ENCODE results near the gene EXD3. TPM values are rescaled to one million over a fixed set of nuclear protein-coding genes. Genes with fewer than 3 reads are reported as not detected.

The EXD3 gene
- total and polyA plus RNA-seq, 9 of the 15 experiments (the other 6 are each of a cell fraction or from before 2014, with no cell fraction given), result 0.29 to 12.5 (median 3.9) TPM

- TF ChIP-seq CREB1 (IDR thresholded peaks at IDR 0.05), result no peak
- TF ChIP-seq CREB1 (CRISPR knock-in tag; IDR thresholded peaks at IDR 0.05), result peak; percentile 58; the same call in 1 of the 2 replicates
Observed at GRCh38 chr9:137286975-137287383, 136.0 kb downstream of the EXD3 start (continued).

DNA sequence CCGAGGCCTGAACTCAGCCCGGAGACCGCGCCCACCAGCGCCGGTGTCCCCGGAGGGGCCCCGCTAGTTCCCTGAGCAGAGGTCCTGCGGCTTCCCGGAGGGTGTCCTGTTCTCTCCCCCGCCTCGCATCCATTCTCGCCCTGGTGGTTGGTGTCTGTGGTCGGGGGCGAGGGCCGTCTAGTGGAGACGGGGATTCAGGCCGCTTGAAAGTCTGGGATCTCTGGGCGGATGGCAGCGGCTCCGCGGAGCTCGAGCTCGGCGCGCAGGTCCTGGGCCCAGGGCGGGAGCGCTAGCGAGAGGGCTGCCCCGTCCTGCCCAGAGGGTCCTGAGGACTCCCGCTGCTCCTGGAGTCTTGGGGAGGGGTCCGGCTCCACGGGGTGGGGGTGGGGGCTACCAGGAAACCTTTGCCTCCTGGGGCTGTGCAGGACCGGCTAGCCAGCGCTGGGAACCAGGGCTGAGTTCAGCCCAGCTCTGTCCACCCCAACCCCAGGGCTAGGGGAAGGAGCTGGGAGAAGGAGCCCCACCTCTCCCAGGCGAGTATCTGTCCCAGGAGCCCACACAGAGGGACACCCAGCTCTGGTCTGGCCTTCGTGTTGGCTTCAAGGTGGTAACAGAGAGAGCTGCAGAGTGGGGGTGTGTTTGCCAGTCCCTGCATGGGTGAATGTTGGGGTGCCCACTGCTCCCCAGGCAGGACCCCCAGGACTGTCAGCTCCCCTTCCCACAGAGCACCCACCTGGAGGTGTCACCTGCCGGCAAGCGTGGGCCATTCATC is 141.4 kb downstream of the EXD3 start:
- in situ Hi-C loops (cut with MboI) (no loop called here), intact Hi-C loops (cut with micrococcal nuclease) (no loop called here)
- 96% methylated on average over 26 of the region's 39 CpGs for WGBS (ENCODE audit: insufficient coverage, low coverage, missing lambda C conversion rate)
- peaks cover 44% of the 10 kb centered on the region; the same call in 1 of the 3 replicates for H3K36me3 ChIP-seq (ENCODE audit: control insufficient read depth, insufficient read depth, low read length)
- FAIRE-seq (no peak), ATAC-seq (no peak), DNase-seq (ENCODE audit: extremely low read depth in 1 of 4, low spot score in 3 of 4) (no peak)
- H2AFZ ChIP-seq (ENCODE audit: low read depth, low read length), result no peak overlapping the region
- POLR2A ChIA-PET, result interaction anchor here (0.6 to 1.2 kb wide), 4 partner anchors 8 to 480 kb away, joined by 3 to 4 read pairs (median 4); no protein-coding TSS in a partner anchor
- H3K27ac ChIP-seq (ENCODE audit: extremely low read depth, low read depth, low read length), result no peak overlapping the region
- peak overlapping the region in 1 of 2 experiments; percentile 58; a peak in 2 of 4 replicates for H3K9ac ChIP-seq (ENCODE audit: insufficient read depth in 1 of 2, low read depth in 2 of 2, low read length in 2 of 2)
- BruUV-seq (replicated peaks), result no TSS peak
- peaks cover 8 to 54% of the 10 kb centered on the region in 2 experiments for H3K4me1 ChIP-seq (replicated peaks in 1 of 2; ENCODE audit: control insufficient read depth in 2 of 2, insufficient read depth in 2 of 2, low read length in 2 of 2)
- TF ChIP-seq SMAD1 (IDR thresholded peaks at IDR 0.05; ENCODE audit: low read depth, low read length, partially characterized antibody) (no peak), NFXL1 (CRISPR knock-in tag; IDR thresholded peaks at IDR 0.05) (no peak), IFI16 (CRISPR knock-in tag; IDR thresholded peaks at IDR 0.05) (no peak), WHSC1 (IDR thresholded peaks at IDR 0.05; ENCODE audit: low read length) (no peak), KAT7 (CRISPR knock-in tag; IDR thresholded peaks at IDR 0.05; ENCODE audit: borderline replicate concordance) (no peak), RBFOX2 (IDR thresholded peaks at IDR 0.05; ENCODE audit: low read depth, low read length) (peak; percentile 64), ZNF239 (CRISPR knock-in tag; IDR thresholded peaks at IDR 0.05) (no peak), ADNP (tag; IDR thresholded peaks at IDR 0.05) (no peak), CBX5 (IDR thresholded peaks at IDR 0.05; ENCODE audit: borderline replicate concordance, low read depth) (no peak), POLR2G (IDR thresholded peaks at IDR 0.05; ENCODE audit: low read depth, low read length) (peak; percentile 67; the same call in 1 of the 2 replicates), SRSF7 (optimal IDR thresholded peaks at IDR 0.05; ENCODE audit: low read depth, low read length) (no peak), SNAPC5 (CRISPR knock-in tag; IDR thresholded peaks at IDR 0.05) (no peak)
- TF ChIP-seq, protein P1, sequence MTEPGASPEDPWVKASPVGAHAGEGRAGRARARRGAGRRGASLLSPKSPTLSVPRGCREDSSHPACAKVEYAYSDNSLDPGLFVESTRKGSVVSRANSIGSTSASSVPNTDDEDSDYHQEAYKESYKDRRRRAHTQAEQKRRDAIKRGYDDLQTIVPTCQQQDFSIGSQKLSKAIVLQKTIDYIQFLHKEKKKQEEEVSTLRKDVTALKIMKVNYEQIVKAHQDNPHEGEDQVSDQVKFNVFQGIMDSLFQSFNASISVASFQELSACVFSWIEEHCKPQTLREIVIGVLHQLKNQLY (CRISPR knock-in tag; conservative IDR thresholded peaks at IDR 0.05), result no peak
- H3K9me3 ChIP-seq (replicated peaks; ENCODE audit: control insufficient read depth, insufficient read depth, low read depth, low read length), result no peaks in the 10 kb centered on the region
- peaks cover 37% of the 10 kb centered on the region for H3K79me2 ChIP-seq (ENCODE audit: control insufficient read depth, insufficient read depth, low read length)
- no peaks in the 10 kb centered on the region for H4K20me1 ChIP-seq (replicated peaks; ENCODE audit: control insufficient read depth, insufficient read depth, low read length)
- no peaks in the 10 kb centered on the region for H3K27me3 ChIP-seq (ENCODE audit: control insufficient read depth in 2 of 2, insufficient read depth in 2 of 2, low read length in 2 of 2)
- CTCF ChIA-PET (ENCODE audit: low intra/inter-chr PET ratio), result no interaction called here
- no peak overlapping the region for H3K4me3 ChIP-seq
- H3K4me2 ChIP-seq (ENCODE audit: insufficient read depth, low read length), result no peak overlapping the region
- no peaks in the 10 kb centered on the region for H3K9me1 ChIP-seq (ENCODE audit: control insufficient read depth, insufficient read depth, low read length)
